Measurements from ENCODE around the gene SDK1.

SDK1 gene

GRCh38 chr7:3300651-3301448 is at the start of gene SDK1:
Gene SDK1, plus strand, starts transcription at chr7:3301252. Its CDS starts 335 bp downstream, at chr7:3301587.
- peak; percentile 26 for DNase-seq (ENCODE audit: low read depth)
- peak; percentile 73 for TF ChIP-seq CTCF (IDR thresholded peaks at IDR 0.05; ENCODE audit: low read depth, low read length, missing control alignments)
- H3K4me3 ChIP-seq (ENCODE audit: low read depth, low read length): no peak within 1 kb of the TSS; the same call in 1 of the 2 replicates

- DNase-seq (ENCODE audit: low read depth): no peak
- no peak for TF ChIP-seq CTCF (IDR thresholded peaks at IDR 0.05; ENCODE audit: low read depth, low read length, missing control alignments)
- no peak overlapping the region for H3K4me3 ChIP-seq (ENCODE audit: low read depth, low read length)
Measured at GRCh38 chr7:3254718-3255117, 46.3 kb upstream of the SDK1 start.

GRCh38 chr7:3259711-3260400 is 41.2 kb upstream of the SDK1 start:
- no peak for TF ChIP-seq CTCF (IDR thresholded peaks at IDR 0.05; ENCODE audit: low read depth, low read length, missing control alignments)
- no peak for DNase-seq (ENCODE audit: low read depth)
- no peak overlapping the region for H3K4me3 ChIP-seq (ENCODE audit: low read depth, low read length)

GRCh38 chr7:3260401-3260715 is 40.7 kb upstream of the SDK1 start:
- TF ChIP-seq CTCF (IDR thresholded peaks at IDR 0.05; ENCODE audit: low read depth, low read length, missing control alignments): no peak
- H3K4me3 ChIP-seq (ENCODE audit: low read depth, low read length): no peak overlapping the region
- no peak for DNase-seq (ENCODE audit: low read depth)

GRCh38 chr7:3264693-3265339 is 36.2 kb upstream of the SDK1 start:
- DNase-seq (ENCODE audit: low read depth): no peak
- no peak overlapping the region for H3K4me3 ChIP-seq (ENCODE audit: low read depth, low read length)
- no peak for TF ChIP-seq CTCF (IDR thresholded peaks at IDR 0.05; ENCODE audit: low read depth, low read length, missing control alignments)

GRCh38 chr7:3265388-3265787 is 35.7 kb upstream of the SDK1 start:
- H3K4me3 ChIP-seq (ENCODE audit: low read depth, low read length): no peak overlapping the region
- no peak for DNase-seq (ENCODE audit: low read depth)
- no peak for TF ChIP-seq CTCF (IDR thresholded peaks at IDR 0.05; ENCODE audit: low read depth, low read length, missing control alignments)
